Measurements from ENCODE around the gene PLXNA4. TPM values are rescaled to one million over a fixed set of nuclear protein-coding genes. Genes with fewer than 3 reads are reported as not detected.

The PLXNA4 gene
- total RNA-seq, 2 experiments from 2014 or later = 0.75 to 0.85 TPM

DNA sequence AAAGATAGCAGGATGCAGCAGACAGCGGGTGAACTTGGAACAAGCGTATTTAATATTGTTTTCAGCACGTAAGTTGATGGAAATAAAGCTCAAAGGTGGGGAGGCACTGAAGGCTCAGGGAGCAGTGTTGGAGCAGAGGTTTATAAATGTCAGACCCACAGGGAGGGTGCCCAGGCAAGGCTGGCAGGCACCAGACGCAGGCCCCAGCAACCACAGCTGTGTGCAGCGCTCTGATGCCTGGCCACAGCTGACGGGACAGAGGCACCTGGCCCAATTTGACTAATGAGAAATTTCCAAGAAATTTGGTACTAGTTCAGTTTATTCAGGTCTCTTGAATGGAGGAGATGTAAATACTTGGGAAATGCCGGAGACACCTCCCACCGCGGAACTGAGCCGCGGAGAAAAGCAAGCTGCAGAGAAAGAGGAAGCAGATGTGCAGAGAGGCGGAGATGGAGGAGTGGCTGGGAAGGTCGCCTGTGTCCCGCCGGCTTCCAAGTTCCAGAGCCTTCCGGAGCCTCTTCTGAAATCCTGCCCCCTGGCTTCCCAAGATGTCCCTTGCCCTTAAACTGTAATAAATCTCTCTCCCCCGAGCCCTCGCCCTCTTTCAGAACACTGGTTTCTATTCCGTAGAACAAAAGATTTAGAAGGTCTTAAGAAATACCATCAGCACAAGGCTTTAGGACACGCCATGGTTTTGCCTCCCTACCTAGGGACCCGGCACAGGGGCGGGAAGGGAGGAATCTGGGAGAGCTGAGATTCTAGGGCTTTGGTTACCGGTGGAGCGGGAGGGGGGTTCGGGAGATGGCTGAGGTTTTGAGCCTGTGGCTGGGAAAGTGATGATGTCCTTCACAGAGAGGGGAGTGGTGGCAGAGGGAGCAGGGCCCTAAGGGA, 38.4 kb upstream of the PLXNA4 start:
- no peaks in the 10 kb centered on the region for H3K36me3 Mint-ChIP-seq (ENCODE audit: low read depth)
- no peak for ATAC-seq (ENCODE audit: poor library complexity)
- H3K27ac Mint-ChIP-seq = no peak overlapping the region
- H3K9me3 Mint-ChIP-seq = no peaks in the 10 kb centered on the region
- intact Hi-C loops (cut with DNase I, micrococcal nuclease) = no loop called here
- CTCF ChIA-PET = no interaction called here
- TF ChIP-seq, protein P1, sequence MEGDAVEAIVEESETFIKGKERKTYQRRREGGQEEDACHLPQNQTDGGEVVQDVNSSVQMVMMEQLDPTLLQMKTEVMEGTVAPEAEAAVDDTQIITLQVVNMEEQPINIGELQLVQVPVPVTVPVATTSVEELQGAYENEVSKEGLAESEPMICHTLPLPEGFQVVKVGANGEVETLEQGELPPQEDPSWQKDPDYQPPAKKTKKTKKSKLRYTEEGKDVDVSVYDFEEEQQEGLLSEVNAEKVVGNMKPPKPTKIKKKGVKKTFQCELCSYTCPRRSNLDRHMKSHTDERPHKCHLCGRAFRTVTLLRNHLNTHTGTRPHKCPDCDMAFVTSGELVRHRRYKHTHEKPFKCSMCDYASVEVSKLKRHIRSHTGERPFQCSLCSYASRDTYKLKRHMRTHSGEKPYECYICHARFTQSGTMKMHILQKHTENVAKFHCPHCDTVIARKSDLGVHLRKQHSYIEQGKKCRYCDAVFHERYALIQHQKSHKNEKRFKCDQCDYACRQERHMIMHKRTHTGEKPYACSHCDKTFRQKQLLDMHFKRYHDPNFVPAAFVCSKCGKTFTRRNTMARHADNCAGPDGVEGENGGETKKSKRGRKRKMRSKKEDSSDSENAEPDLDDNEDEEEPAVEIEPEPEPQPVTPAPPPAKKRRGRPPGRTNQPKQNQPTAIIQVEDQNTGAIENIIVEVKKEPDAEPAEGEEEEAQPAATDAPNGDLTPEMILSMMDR (IDR thresholded peaks at IDR 0.05) = no peak
- Histone ChIP-seq H3K27me3 (ENCODE audit: control insufficient read depth in 1 of 2, insufficient read depth in 2 of 2, low read length in 2 of 2) (peaks cover 0 to 4% of the 10 kb centered on the region in 2 experiments), H3K4me1 (ENCODE audit: insufficient read depth, low read length) (peaks cover 6% of the 10 kb centered on the region), H3K4me3 (ENCODE audit: low read length) (no peak overlapping the region), H3K27ac (ENCODE audit: low read depth in 1 of 2, low read length in 2 of 2) (no peak overlapping the region), H3K36me3 (ENCODE audit: insufficient read depth, low read length) (no peaks in the 10 kb centered on the region), H3K9me3 (ENCODE audit: control insufficient read depth in 1 of 2, insufficient read depth in 1 of 2, low read length in 2 of 2) (no peaks in the 10 kb centered on the region)
- H3K4me3 Mint-ChIP-seq = peak overlapping the region; percentile 62
- POLR2A ChIA-PET = no interaction called here
- no peak for DNase-seq
- H3K27me3 Mint-ChIP-seq = peaks cover 25% of the 10 kb centered on the region
- H3K4me1 Mint-ChIP-seq (ENCODE audit: low read depth) = peaks cover 5% of the 10 kb centered on the region

DNA sequence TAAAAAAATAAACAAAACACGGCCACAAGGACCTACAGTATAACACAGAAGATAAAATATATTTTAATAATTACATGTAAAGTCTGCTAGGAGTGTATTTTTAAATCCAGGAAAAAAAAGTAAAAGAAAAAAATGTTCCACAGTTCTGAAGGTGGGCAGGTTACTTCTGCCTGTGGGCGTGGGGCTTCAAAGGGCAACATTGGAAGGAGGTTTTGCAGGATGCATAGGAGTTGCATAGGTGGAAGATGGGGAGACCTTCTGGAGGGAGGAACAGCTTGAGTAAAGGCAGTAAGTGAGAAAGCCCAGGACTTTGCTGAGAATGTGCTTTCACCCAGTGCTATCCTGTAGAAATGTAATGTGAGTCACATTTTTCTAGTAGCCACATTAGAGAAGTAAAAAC, 37.5 kb upstream of the PLXNA4 start:
- no peaks in the 10 kb centered on the region for H3K36me3 ChIP-seq (ENCODE audit: insufficient read depth, low read length)
- intact Hi-C loops (cut with DNase I, micrococcal nuclease) = no loop called here
- Mint-ChIP-seq H3K9me3 (no peaks in the 10 kb centered on the region), H3K4me3 (no peak overlapping the region), H3K4me1 (ENCODE audit: low read depth) (peaks cover 5% of the 10 kb centered on the region), H3K27ac (no peak overlapping the region), H3K36me3 (ENCODE audit: low read depth) (no peaks in the 10 kb centered on the region), H3K27me3 (peaks cover 25% of the 10 kb centered on the region)
- H3K9me3 ChIP-seq (ENCODE audit: control insufficient read depth in 1 of 2, insufficient read depth in 1 of 2, low read length in 2 of 2) = no peaks in the 10 kb centered on the region
- TF ChIP-seq, protein P1 (IDR thresholded peaks at IDR 0.05) = no peak
- POLR2A ChIA-PET = no interaction called here
- CTCF ChIA-PET = no interaction called here
- H3K4me3 ChIP-seq (ENCODE audit: low read length) = no peak overlapping the region
- no peak for DNase-seq
- H3K27me3 ChIP-seq (ENCODE audit: control insufficient read depth in 1 of 2, insufficient read depth in 2 of 2, low read length in 2 of 2) = peaks cover 0 to 4% of the 10 kb centered on the region in 2 experiments
- H3K4me1 ChIP-seq (ENCODE audit: insufficient read depth, low read length) = peaks cover 6% of the 10 kb centered on the region
- no peak for ATAC-seq (ENCODE audit: poor library complexity)
- H3K27ac ChIP-seq (ENCODE audit: low read depth in 1 of 2, low read length in 2 of 2) = no peak overlapping the region

DNA sequence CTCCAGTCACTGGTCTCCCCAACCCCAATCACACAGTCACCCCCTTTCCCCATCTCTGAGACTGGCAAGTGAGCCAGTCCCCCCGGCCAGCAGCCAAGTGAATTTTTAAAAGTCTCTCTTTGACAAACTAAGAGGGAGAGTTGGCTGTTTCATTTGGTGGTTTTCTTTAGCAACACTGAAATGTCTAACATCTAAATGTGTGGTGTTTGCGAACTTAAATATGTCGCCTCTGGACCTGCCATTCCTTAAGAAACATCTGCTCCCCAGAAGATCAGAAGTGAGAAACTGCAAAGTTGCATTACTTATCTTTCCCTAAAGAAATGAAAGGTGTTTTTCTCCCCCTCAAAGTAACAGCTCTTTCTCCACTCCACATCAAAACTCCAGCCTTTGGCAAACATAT, 34.7 kb upstream of the PLXNA4 start:
- Histone ChIP-seq H3K27ac (ENCODE audit: low read depth in 1 of 2, low read length in 2 of 2) (no peak overlapping the region), H3K27me3 (ENCODE audit: control insufficient read depth in 1 of 2, insufficient read depth in 2 of 2, low read length in 2 of 2) (peaks cover 0 to 4% of the 10 kb centered on the region in 2 experiments), H3K4me1 (ENCODE audit: insufficient read depth, low read length) (peaks cover 6% of the 10 kb centered on the region), H3K36me3 (ENCODE audit: insufficient read depth, low read length) (no peaks in the 10 kb centered on the region), H3K4me3 (ENCODE audit: low read length) (no peak overlapping the region), H3K9me3 (ENCODE audit: control insufficient read depth in 1 of 2, insufficient read depth in 1 of 2, low read length in 2 of 2) (no peaks in the 10 kb centered on the region)
- Mint-ChIP-seq H3K27me3 (peaks cover 23% of the 10 kb centered on the region), H3K36me3 (ENCODE audit: low read depth) (no peaks in the 10 kb centered on the region), H3K27ac (no peak overlapping the region), H3K4me1 (ENCODE audit: low read depth) (peaks cover 3% of the 10 kb centered on the region), H3K9me3 (no peaks in the 10 kb centered on the region), H3K4me3 (no peak overlapping the region)
- DNase-seq (no peak), ATAC-seq (ENCODE audit: poor library complexity) (no peak)
- TF ChIP-seq, protein P1 (IDR thresholded peaks at IDR 0.05) = no peak
- POLR2A ChIA-PET = no interaction called here
- intact Hi-C loops (cut with DNase I, micrococcal nuclease) = no loop called here
- CTCF ChIA-PET = no interaction called here

All from CD4-positive, alpha-beta T cell (primary cell).